Measurements from ENCODE around the gene GATA6. TPM values are rescaled to one million over a fixed set of nuclear protein-coding genes. Genes with fewer than 3 reads are reported as not detected.
"Not testable (repeated sequence)": the region's sequence is repeated elsewhere in the genome, so short reads cannot be mapped to it uniquely, and the experiment has no call there.

Gene GATA6
- total and polyA plus RNA-seq, 2 of the 8 experiments (the other 6 are each of a cell fraction or from before 2014, with no cell fraction given), result 0.09 TPM; not detected in 1

- not testable (repeated sequence) for H3K4ac ChIP-seq (replicated peaks; ENCODE audit: insufficient read length, low read depth, low read length); H3K4me2 ChIP-seq (ENCODE audit: insufficient read depth in 1 of 2, low read depth in 2 of 2, low read length in 2 of 2); H3K23ac ChIP-seq (ENCODE audit: insufficient read length); H3K79me1 ChIP-seq (ENCODE audit: low read depth, low read length); H2BK5ac ChIP-seq (ENCODE audit: low read depth, low read length); H4K5ac ChIP-seq (ENCODE audit: insufficient read length, low read depth, low read length); H4K8ac ChIP-seq (ENCODE audit: extremely low read depth, insufficient read depth, low read length); FAIRE-seq; H2AK5ac ChIP-seq (ENCODE audit: low read depth, low read length); H3K79me2 ChIP-seq (ENCODE audit: control insufficient read depth in 1 of 2, insufficient read depth in 2 of 2, low read length in 2 of 2); H3K14ac ChIP-seq (ENCODE audit: insufficient read length); H4K20me1 ChIP-seq (replicated peaks in 1 of 2; ENCODE audit: control insufficient read depth in 1 of 2, insufficient read depth in 2 of 2, low read length in 2 of 2); H3K27ac ChIP-seq (ENCODE audit: low read depth, low read length); H2BK15ac ChIP-seq (ENCODE audit: low read length); H3K9ac ChIP-seq (replicated peaks in 1 of 4; ENCODE audit: extremely low read depth in 1 of 4, low read depth in 3 of 4, low read length in 3 of 4); H2AFZ ChIP-seq (ENCODE audit: low read length); H3K4me1 ChIP-seq (replicated peaks in 1 of 4; ENCODE audit: control insufficient read depth in 3 of 4, insufficient read depth in 4 of 4, low read length in 3 of 4); H2BK20ac ChIP-seq (ENCODE audit: low read length); H4K91ac ChIP-seq (replicated peaks; ENCODE audit: insufficient read length, low read length); H2BK12ac ChIP-seq (ENCODE audit: low read depth, low read length); H3K23me2 ChIP-seq (ENCODE audit: low read depth, low read length); H3K9me3 ChIP-seq (ENCODE audit: insufficient read depth in 2 of 2, low read depth in 1 of 2, low read length in 1 of 2); H3K56ac ChIP-seq (replicated peaks; ENCODE audit: insufficient read length, low read depth, low read length); DNase-seq (ENCODE audit: low read depth in 1 of 2, low spot score in 2 of 2); H2BK120ac ChIP-seq (replicated peaks; ENCODE audit: low read depth, low read length); H3K36me3 ChIP-seq (ENCODE audit: control insufficient read depth in 2 of 4, insufficient read depth in 4 of 4, low read length in 3 of 4); H3K4me3 ChIP-seq (ENCODE audit: extremely low read depth in 1 of 4, insufficient read depth in 2 of 4, low read depth in 3 of 4, low read length in 4 of 4); H3K18ac ChIP-seq (ENCODE audit: extremely low read depth, low read length)
- ChIA-PET CTCF (ENCODE audit: partially characterized antibody) (interaction anchor here (0.6 to 1.7 kb wide), 7 partner anchors 9 to 520 kb away, joined by 3 to 10 read pairs (median 4); no protein-coding TSS in a partner anchor), POLR2A (ENCODE audit: partially characterized antibody) (interaction anchor here (0.6 kb wide), 1 partner anchor 942 kb away, joined by 3 read pairs; no protein-coding TSS in a partner anchor)
- H3K27me3 ChIP-seq (replicated peaks in 1 of 4; ENCODE audit: control insufficient read depth in 3 of 4, extremely low read depth in 1 of 4, insufficient read depth in 3 of 4, low read length in 3 of 4), result peaks cover 2 to 12% (median 5%) of the 10 kb centered on the region in 4 experiments
- WGBS, 2 experiments (ENCODE audit: extremely low coverage in 1 of 2, insufficient coverage in 1 of 2, insufficient read length in 1 of 2, insufficient replicate concordance in 2 of 2, low coverage in 1 of 2, low lambda C conversion rate in 2 of 2, missing lambda C conversion rate in 1 of 2), result 86% methylated on average over 8 of the region's 8 CpGs; no CpG with 5 or more reads in 1 of the 2 experiments
These were observed 15.2 kb downstream of the GATA6 start for GRCh38 chr18:22184573-22184972.
